ENCODE data around the gene GIT2.

DNA sequence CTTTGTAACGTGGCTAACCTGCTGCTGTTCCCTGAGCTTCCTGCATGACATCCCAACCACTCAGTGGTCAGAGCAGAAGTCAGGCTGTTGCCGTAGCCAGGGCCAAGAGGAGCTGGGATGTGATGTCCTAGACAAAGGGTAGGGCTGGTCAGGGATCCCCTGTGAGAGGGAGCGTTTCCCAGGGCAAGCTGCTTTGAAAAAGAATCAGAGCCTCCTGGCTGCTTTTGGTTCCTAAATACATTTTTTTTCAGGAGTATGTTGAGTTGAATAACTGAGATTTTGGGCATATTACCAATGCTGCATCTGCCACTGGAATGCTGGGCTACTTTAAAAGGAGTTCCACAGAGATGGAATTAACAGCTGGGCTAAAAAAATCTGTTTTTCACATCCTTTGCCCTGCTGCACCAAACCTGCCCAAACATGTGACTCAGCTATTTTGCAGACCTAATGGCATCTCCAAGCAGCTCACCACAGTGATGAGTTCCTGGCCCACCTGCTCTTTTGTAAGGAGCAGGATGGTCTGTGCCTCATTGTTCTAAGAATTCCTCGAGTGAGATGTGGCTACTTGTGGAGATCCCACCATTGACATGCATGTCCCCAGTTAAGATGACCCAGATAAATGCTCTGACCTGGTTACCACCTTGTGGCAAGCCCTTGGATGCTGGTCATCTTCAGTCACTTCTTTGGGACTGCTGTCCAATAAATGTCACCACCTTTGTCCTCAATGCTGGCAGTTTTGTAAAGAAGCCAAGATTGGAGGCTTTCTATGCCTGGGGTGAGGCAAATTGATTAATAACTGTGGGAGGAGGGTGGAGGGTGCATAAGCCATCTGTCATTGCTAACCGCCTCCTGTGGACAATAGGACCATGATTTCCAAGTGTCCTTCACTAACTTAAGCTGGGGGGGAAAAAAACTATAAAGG, 27.2 kb upstream of the GIT2 start:
- TF ChIP-seq, protein P1, sequence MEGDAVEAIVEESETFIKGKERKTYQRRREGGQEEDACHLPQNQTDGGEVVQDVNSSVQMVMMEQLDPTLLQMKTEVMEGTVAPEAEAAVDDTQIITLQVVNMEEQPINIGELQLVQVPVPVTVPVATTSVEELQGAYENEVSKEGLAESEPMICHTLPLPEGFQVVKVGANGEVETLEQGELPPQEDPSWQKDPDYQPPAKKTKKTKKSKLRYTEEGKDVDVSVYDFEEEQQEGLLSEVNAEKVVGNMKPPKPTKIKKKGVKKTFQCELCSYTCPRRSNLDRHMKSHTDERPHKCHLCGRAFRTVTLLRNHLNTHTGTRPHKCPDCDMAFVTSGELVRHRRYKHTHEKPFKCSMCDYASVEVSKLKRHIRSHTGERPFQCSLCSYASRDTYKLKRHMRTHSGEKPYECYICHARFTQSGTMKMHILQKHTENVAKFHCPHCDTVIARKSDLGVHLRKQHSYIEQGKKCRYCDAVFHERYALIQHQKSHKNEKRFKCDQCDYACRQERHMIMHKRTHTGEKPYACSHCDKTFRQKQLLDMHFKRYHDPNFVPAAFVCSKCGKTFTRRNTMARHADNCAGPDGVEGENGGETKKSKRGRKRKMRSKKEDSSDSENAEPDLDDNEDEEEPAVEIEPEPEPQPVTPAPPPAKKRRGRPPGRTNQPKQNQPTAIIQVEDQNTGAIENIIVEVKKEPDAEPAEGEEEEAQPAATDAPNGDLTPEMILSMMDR (IDR thresholded peaks at IDR 0.05) = no peak
- no peak for TF ChIP-seq EP300 (IDR thresholded peaks at IDR 0.05)
- no peak for TF ChIP-seq POLR2A (IDR thresholded peaks at IDR 0.05)
